Natural killer cell (primary cell): ENCODE results near the gene GNL3. TPM values are rescaled to one million over a fixed set of nuclear protein-coding genes. Genes with fewer than 3 reads are reported as not detected.

Experiments used
- ATAC-seq, 3 donors: fragments of 150-1000 bp in 2 of 3; fragments of 200-7000 bp in 1 of 3; cut with Tn5 transposase; 1 replicate in 1 of 3; 2 replicates in 2 of 3; pipeline ENCODE4 v1.10.0; 2021; ENCODE audit warnings: mild to moderate bottlenecking in 2 of 3, moderate library complexity in 2 of 3
- DNase-seq, 2 donors: peaks; one replicate each; pipeline versions ENCODE4 v3.0.0 to v3.0.0-alpha.2; 2013 to 2021; ENCODE audit warnings: mixed read lengths in 1 of 2
- H3K27ac ChIP-seq: one replicate; pipeline ENCODE4 v1.5.1; 2013; ENCODE audit warnings: mild to moderate bottlenecking, low read length
- H3K27me3 ChIP-seq: one replicate; pipeline ENCODE4 v1.6.1; 2013; ENCODE audit warnings: low read length; ENCODE audit not compliant: control insufficient read depth, insufficient read depth
- H3K36me3 ChIP-seq: one replicate; pipeline ENCODE4 v1.6.1; 2013; ENCODE audit warnings: low read length; ENCODE audit not compliant: control insufficient read depth, insufficient read depth
- H3K4me1 ChIP-seq: one replicate; pipeline ENCODE4 v1.6.1; 2013; ENCODE audit warnings: low read length; ENCODE audit not compliant: control insufficient read depth, insufficient read depth
- H3K4me3 ChIP-seq: one replicate; pipeline ENCODE4 v1.5.1; 2013; ENCODE audit warnings: low read length
- H3K9me3 ChIP-seq: one replicate; pipeline ENCODE4 v1.6.1; 2013; ENCODE audit warnings: low read length; ENCODE audit not compliant: control insufficient read depth, insufficient read depth
- H3K27ac Mint-ChIP-seq, 2 donors: one replicate each; pipeline ENCODE4 v1.8.0; 2022; ENCODE audit warnings: mild to moderate bottlenecking in 2 of 2, mixed read lengths in 2 of 2, moderate library complexity in 1 of 2
- H3K27me3 Mint-ChIP-seq, 2 donors: one replicate each; pipeline ENCODE4 v1.8.0; 2022; ENCODE audit warnings: low read depth in 2 of 2, mixed read lengths in 2 of 2
- H3K36me3 Mint-ChIP-seq: one replicate; pipeline ENCODE4 v1.8.0; 2022; ENCODE audit warnings: mixed read lengths
- H3K4me1 Mint-ChIP-seq, 2 donors: one replicate each; pipeline ENCODE4 v1.8.0; 2022; ENCODE audit warnings: mixed read lengths in 2 of 2
- H3K4me3 Mint-ChIP-seq: one replicate; pipeline ENCODE4 v1.8.0; 2022; ENCODE audit warnings: mild to moderate bottlenecking, moderate library complexity, mixed read lengths
- H3K9me3 Mint-ChIP-seq, 2 donors: one replicate each; pipeline ENCODE4 v1.8.0; 2022; ENCODE audit warnings: mixed read lengths in 2 of 2
- WGBS: methylation state at CpG from one replicate; pipeline ENCODE4 v1.1.7; 2013; ENCODE audit warnings: missing lambda C conversion rate; ENCODE audit not compliant: insufficient coverage; 5-methylcytosine and 5-hydroxymethylcytosine counted together
- intact Hi-C: fragments of 100-400 bp; cut with micrococcal nuclease; formaldehyde crosslinking; loops from one replicate; pipeline ENCODE4 v1.14.2; 2022
- total RNA-seq, 4 donors: library from RNA; stranded (reverse); fragments of 120-200 nt in 1 of 4; gene quantifications; one replicate each; pipeline versions ENCODE4 v1.2.3 to v1.2.4, GENCODE V29; 2013 to 2022
- TF ChIP-seq, protein P1 (sequence below): fragments of 200-600 bp; IDR thresholded peaks from one replicate; pipeline ENCODE4 v1.8.0; 2022; ENCODE audit warnings: antibody characterized with exemption

Gene GNL3
- total RNA-seq, 3 donors from 2014 or later (not counting 1 experiment from before 2014, with no cell fraction given): 70.7 to 81.1 (median 70.9) TPM

- no peak overlapping the region for H3K27ac ChIP-seq
- peaks cover 41% of the 10 kb centered on the region for H3K36me3 ChIP-seq
- no peak overlapping the region for H3K4me3 Mint-ChIP-seq
- no peaks in the 10 kb centered on the region for H3K9me3 ChIP-seq
- H3K36me3 Mint-ChIP-seq: peaks cover 15% of the 10 kb centered on the region
- H3K4me1 ChIP-seq: peaks cover 10% of the 10 kb centered on the region
- DNase-seq: no peak
- intact Hi-C loops: no loop called here
- TF ChIP-seq, protein P1, sequence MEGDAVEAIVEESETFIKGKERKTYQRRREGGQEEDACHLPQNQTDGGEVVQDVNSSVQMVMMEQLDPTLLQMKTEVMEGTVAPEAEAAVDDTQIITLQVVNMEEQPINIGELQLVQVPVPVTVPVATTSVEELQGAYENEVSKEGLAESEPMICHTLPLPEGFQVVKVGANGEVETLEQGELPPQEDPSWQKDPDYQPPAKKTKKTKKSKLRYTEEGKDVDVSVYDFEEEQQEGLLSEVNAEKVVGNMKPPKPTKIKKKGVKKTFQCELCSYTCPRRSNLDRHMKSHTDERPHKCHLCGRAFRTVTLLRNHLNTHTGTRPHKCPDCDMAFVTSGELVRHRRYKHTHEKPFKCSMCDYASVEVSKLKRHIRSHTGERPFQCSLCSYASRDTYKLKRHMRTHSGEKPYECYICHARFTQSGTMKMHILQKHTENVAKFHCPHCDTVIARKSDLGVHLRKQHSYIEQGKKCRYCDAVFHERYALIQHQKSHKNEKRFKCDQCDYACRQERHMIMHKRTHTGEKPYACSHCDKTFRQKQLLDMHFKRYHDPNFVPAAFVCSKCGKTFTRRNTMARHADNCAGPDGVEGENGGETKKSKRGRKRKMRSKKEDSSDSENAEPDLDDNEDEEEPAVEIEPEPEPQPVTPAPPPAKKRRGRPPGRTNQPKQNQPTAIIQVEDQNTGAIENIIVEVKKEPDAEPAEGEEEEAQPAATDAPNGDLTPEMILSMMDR: no peak
- no peak overlapping the region for H3K4me3 ChIP-seq
- ATAC-seq: no peak
- no peaks in the 10 kb centered on the region for H3K27me3 ChIP-seq
- H3K9me3 Mint-ChIP-seq: no peaks in the 10 kb centered on the region
- H3K27ac Mint-ChIP-seq: peak overlapping the region; percentile 93 to 98
- H3K4me1 Mint-ChIP-seq: peaks cover 43 to 45% of the 10 kb centered on the region in 2 donors
- no peaks in the 10 kb centered on the region for H3K27me3 Mint-ChIP-seq
- WGBS: 88% methylated on average over 6 of the region's 6 CpGs
Observed at GRCh38 chr3:52683611-52684010, 2.2 kb upstream of the GNL3 start.

GRCh38 chr3:52684184-52684583, 1.6 kb upstream of the GNL3 start:
- H3K4me1 ChIP-seq: peaks cover 10% of the 10 kb centered on the region
- intact Hi-C loops: no loop called here
- WGBS: no CpG with 5 or more reads among the region's 5 CpGs
- H3K27ac ChIP-seq: no peak overlapping the region
- Mint-ChIP-seq H3K36me3 (peaks cover 15% of the 10 kb centered on the region), H3K9me3 (no peaks in the 10 kb centered on the region), H3K27ac (peak overlapping the region; percentile 93 to 98), H3K27me3 (no peaks in the 10 kb centered on the region), H3K4me3 (peak overlapping the region; percentile 89), H3K4me1 (peaks cover 37 to 40% of the 10 kb centered on the region in 2 donors)
- peaks cover 41% of the 10 kb centered on the region for H3K36me3 ChIP-seq
- H3K9me3 ChIP-seq: no peaks in the 10 kb centered on the region
- H3K27me3 ChIP-seq: no peaks in the 10 kb centered on the region
- DNase-seq (no peak), ATAC-seq (no peak)
- TF ChIP-seq, protein P1: no peak
- H3K4me3 ChIP-seq: no peak overlapping the region

DNA sequence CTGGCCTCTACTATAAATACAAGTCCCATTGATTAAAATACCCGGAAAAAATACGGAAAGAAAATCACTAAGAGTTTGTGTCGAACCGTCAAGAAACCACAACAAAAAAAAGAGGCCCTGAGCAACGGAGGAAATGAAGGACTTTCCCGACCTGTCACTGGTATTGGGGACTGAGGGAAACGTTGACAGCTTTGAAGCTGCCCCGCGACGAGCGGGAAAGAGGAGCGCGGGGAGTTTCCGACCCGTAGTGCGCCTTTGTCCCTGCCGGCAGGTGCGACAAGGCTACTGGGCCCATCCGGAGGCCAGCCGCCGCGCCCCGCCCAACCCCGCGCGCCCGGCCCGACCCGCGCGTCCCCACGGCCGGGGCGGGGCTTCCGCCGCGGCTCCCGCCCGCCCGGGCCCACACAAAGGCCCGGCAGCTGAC, 535 bp upstream of the GNL3 start:
- ATAC-seq (peak; percentile 71 to 87 (median 75)), DNase-seq (peak; percentile 77 to 91)
- 0% methylated on average over 41 of the region's 41 CpGs for WGBS
- Mint-ChIP-seq H3K27ac (peak overlapping the region; percentile 93 to 98), H3K4me3 (peak overlapping the region; percentile 89), H3K27me3 (no peaks in the 10 kb centered on the region), H3K4me1 (peaks cover 33 to 35% of the 10 kb centered on the region in 2 donors), H3K36me3 (peaks cover 15% of the 10 kb centered on the region), H3K9me3 (no peaks in the 10 kb centered on the region)
- no peaks in the 10 kb centered on the region for H3K27me3 ChIP-seq
- intact Hi-C loops: loop anchor here (1.0 kb wide), 1 partner anchor 21 kb away; the partner anchor contains the start of gene SPCS1
- no peaks in the 10 kb centered on the region for H3K9me3 ChIP-seq
- peak overlapping the region; percentile 69 for H3K4me3 ChIP-seq
- peaks cover 10% of the 10 kb centered on the region for H3K4me1 ChIP-seq
- H3K27ac ChIP-seq: peak overlapping the region; percentile 93
- TF ChIP-seq, protein P1: no peak
- H3K36me3 ChIP-seq: peaks cover 43% of the 10 kb centered on the region

DNA sequence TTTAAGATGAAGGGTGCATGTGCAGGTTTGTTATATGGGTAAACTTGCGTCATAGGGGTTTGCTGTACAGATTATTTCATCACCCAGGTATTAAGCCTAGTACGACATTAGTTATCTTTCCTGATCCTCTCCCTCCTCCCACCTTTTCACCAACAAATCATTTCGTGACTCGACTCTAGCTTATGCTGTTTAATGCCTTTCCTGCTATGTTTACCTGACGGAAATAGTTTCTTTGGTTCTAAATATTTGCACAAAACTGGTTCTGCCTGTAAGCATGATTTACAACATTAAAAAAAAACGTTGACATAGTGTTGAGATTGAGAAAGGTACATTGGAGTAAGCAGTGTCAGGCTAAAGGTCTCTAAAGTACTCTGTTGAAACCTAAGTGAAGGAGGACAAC, 2.4 kb downstream of the GNL3 start:
- Histone ChIP-seq H3K4me1 (peaks cover 10% of the 10 kb centered on the region), H3K27ac (no peak overlapping the region), H3K27me3 (no peaks in the 10 kb centered on the region), H3K4me3 (no peak overlapping the region), H3K36me3 (peaks cover 58% of the 10 kb centered on the region), H3K9me3 (no peaks in the 10 kb centered on the region)
- no peak for ATAC-seq
- H3K36me3 Mint-ChIP-seq: peaks cover 29% of the 10 kb centered on the region
- 88% methylated on average over 6 of the region's 6 CpGs for WGBS
- TF ChIP-seq, protein P1: no peak
- DNase-seq: no peak
- H3K4me3 Mint-ChIP-seq: no peak overlapping the region
- H3K4me1 Mint-ChIP-seq: peaks cover 18 to 24% of the 10 kb centered on the region in 2 donors
- H3K27ac Mint-ChIP-seq: peak overlapping the region; percentile 24 to 65
- H3K27me3 Mint-ChIP-seq: no peaks in the 10 kb centered on the region
- no peaks in the 10 kb centered on the region for H3K9me3 Mint-ChIP-seq
- intact Hi-C loops: no loop called here
